Neural progenitor cell (in vitro differentiated cells): ENCODE data around the gene KCNE1.

Source experiments
- EZH2 ChIP-seq: fragments of 200-600 bp; sonication (generic); IDR thresholded peaks from 2 replicates; pipeline ENCODE4 v1.6.1; 2017; ENCODE audit warnings: antibody characterized with exemption, mild to moderate bottlenecking, moderate library complexity
- EZH2phosphoT487 ChIP-seq: fragments of 200-600 bp; sonication (generic); IDR thresholded peaks from 2 replicates; pipeline ENCODE4 v1.6.1; 2017; ENCODE audit warnings: antibody characterized with exemption
- TF ChIP-seq, protein P1 (sequence below): fragments of 200-600 bp; sonication (generic); IDR thresholded peaks from 2 replicates; pipeline ENCODE4 v1.5.1; 2017; ENCODE audit warnings: antibody characterized with exemption, mild to moderate bottlenecking

DNA sequence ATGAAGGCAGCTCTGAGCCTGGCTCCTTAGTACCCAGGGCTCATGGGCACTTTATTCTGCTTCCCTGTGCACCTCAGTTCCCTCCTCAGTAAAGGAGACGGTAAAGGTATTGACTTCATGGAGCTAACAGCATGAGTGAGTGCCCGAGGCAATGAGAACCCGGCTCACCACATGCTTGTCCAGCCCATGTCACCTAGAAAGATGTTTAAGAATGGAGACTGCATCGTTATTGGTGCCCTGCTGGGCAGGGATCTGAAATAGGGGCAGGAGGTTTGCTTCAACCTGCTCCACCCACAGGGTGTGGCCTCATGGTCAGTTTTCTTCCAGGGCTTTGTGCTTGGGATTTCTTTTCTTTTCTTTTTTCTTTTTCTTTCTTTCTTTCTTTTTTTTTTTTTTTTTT, 7.0 kb upstream of the KCNE1 start:
- TF ChIP-seq, protein P1, sequence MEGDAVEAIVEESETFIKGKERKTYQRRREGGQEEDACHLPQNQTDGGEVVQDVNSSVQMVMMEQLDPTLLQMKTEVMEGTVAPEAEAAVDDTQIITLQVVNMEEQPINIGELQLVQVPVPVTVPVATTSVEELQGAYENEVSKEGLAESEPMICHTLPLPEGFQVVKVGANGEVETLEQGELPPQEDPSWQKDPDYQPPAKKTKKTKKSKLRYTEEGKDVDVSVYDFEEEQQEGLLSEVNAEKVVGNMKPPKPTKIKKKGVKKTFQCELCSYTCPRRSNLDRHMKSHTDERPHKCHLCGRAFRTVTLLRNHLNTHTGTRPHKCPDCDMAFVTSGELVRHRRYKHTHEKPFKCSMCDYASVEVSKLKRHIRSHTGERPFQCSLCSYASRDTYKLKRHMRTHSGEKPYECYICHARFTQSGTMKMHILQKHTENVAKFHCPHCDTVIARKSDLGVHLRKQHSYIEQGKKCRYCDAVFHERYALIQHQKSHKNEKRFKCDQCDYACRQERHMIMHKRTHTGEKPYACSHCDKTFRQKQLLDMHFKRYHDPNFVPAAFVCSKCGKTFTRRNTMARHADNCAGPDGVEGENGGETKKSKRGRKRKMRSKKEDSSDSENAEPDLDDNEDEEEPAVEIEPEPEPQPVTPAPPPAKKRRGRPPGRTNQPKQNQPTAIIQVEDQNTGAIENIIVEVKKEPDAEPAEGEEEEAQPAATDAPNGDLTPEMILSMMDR, result no peak
- TF ChIP-seq EZH2 (no peak), EZH2phosphoT487 (no peak)
